Sigmoid colon (tissue), 7 donors: ENCODE results near the gene C14orf132. TPM values are rescaled to one million over a fixed set of nuclear protein-coding genes. Genes with fewer than 3 reads are reported as not detected.

Experiments
- DNase-seq: peaks from one replicate; pipeline ENCODE4 v3.0.0-alpha.2; 2019
- H3K27ac ChIP-seq, 4 donors: fragments of 200-600 bp; sonication (generic); one replicate each; pipeline ENCODE4 v1.5.1; 2016 to 2019; ENCODE audit warnings: mild to moderate bottlenecking in 1 of 4
- H3K27me3 ChIP-seq, 3 donors: fragments of 200-600 bp; sonication (generic); one replicate each; pipeline ENCODE4 v1.5.1; 2019; ENCODE audit warnings: mild to moderate bottlenecking in 1 of 3
- H3K36me3 ChIP-seq, 4 donors: fragments of 200-600 bp; sonication (generic); one replicate each; pipeline ENCODE4 v1.5.1; 2016 to 2019
- H3K4me1 ChIP-seq, 4 donors: fragments of 200-600 bp; sonication (generic); one replicate each; pipeline ENCODE4 v1.5.1; 2017 to 2019
- H3K4me3 ChIP-seq, 4 donors: fragments of 200-600 bp; sonication (generic); one replicate each; pipeline ENCODE4 v1.5.1; 2017 to 2019; ENCODE audit warnings: mild to moderate bottlenecking in 2 of 4, moderate library complexity in 1 of 4
- H3K9me3 ChIP-seq, 4 donors: fragments of 200-600 bp in 3 of 4; sonication (generic) in 3 of 4; one replicate each; pipeline versions ENCODE4 v1.5.1 to v1.6.1; 2013 to 2019
- EP300 ChIP-seq, 4 donors: sonication (generic); formaldehyde crosslinking; IDR thresholded peaks; one replicate each; pipeline ENCODE4 v1.6.1; 2017; ENCODE audit warnings: antibody characterized with exemption in 4 of 4
- POLR2A ChIP-seq, 2 donors: fragments of 450-650 bp; IDR thresholded peaks; one replicate each; pipeline ENCODE4 v1.6.1; 2016; ENCODE audit warnings: antibody characterized with exemption in 2 of 2, mild to moderate bottlenecking in 2 of 2, moderate library complexity in 2 of 2
- POLR2AphosphoS5 ChIP-seq, 4 donors: sonication (generic); formaldehyde crosslinking; IDR thresholded peaks; one replicate each; pipeline ENCODE4 v1.6.1; 2017; ENCODE audit warnings: antibody characterized with exemption in 4 of 4
- WGBS, 2 donors: extraction: QIAGEN DNeasy Blood & Tissue Kit; methylation state at CpG; one replicate each; pipeline ENCODE4 v1.1.7; 2013; 5-methylcytosine and 5-hydroxymethylcytosine counted together
- intact Hi-C: fragments of 100-400 bp; cut with DNase I; formaldehyde crosslinking; loops from one replicate; pipeline ENCODE4 v1.15.1; 2023
- polyA plus RNA-seq, 3 donors: library from polyadenylated mRNA; stranded (reverse); fragments of 200-250 nt; gene quantifications; one replicate each; pipeline ENCODE4 v1.2.3, GENCODE V29; 2013
- total RNA-seq, 4 donors: library from RNA; depleted of rRNA; stranded (reverse); fragments of >200 nt; gene quantifications; one replicate each; pipeline ENCODE4 v1.1.0, GENCODE V29; 2016
- TF ChIP-seq, protein P1 (sequence below), 4 experiments: fragments of 450-650 bp in 3 of 4; fragments of 200-600 bp in 1 of 4; IDR thresholded peaks; one replicate each; pipeline ENCODE4 v1.5.1; 2016 to 2019; ENCODE audit warnings: antibody characterized with exemption in 4 of 4, mild to moderate bottlenecking in 3 of 4, moderate library complexity in 2 of 4
- donor health status: healthy with polysubstance abuse.
- donor health status: Bipolar disorder and iron deficiency.
- donor health status: healthy.

C14orf132 gene
- total and polyA plus RNA-seq, 7 donors, result 2.4 to 30.4 (median 10.4) TPM

DNA sequence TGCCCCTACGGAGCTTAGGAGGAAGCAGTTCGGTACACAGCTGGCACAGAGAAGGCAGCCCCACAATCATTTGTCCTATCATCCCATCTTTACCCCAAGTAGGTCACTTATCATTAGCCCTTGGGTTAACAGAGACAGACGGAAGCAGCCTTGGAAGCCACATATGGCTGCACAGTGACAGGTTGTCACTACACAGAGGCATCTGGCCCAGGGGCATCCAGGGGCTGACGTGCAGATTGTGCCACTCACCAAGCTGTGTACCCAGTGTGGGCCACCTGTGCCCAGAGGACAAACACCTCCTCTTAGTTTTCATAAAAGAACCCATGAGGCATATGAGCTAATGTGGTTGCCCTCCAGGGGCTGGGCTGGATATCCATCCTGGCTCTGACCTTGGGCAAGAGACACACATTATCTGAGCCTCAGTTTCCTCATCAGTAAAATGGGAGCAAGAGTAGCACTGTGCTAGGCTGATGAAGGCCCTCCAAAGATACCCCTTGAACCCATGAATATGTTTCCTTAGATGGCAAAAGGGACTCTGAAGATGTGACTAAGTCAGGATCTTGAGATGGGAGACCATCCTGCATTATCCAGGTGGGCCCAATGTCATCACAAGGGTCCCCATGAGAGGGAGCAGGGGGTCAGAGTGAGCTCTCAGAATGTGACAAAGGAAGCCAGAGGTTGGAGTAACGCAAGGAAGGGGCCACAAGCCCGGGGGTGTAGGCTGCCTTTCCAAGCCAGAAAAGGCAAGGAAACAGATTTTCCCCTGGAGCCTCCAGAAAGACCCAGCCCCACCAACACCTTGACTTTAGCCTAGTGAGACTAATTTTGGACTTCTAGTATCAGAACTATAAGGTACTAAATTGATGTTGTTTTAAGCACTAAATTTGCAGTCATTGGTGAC is 64.6 kb downstream of the C14orf132 start:
- WGBS, 2 donors, result 91 to 92% methylated on average over 6 of the region's 6 CpGs
- no peak for DNase-seq
- H3K36me3 ChIP-seq, result no peaks in the 10 kb centered on the region
- H3K4me3 ChIP-seq, result no peak overlapping the region
- no peak for TF ChIP-seq EP300 (IDR thresholded peaks at IDR 0.05)
- TF ChIP-seq POLR2AphosphoS5 (IDR thresholded peaks at IDR 0.05), result no peak
- TF ChIP-seq POLR2A (IDR thresholded peaks at IDR 0.05), result no peak
- TF ChIP-seq, protein P1, sequence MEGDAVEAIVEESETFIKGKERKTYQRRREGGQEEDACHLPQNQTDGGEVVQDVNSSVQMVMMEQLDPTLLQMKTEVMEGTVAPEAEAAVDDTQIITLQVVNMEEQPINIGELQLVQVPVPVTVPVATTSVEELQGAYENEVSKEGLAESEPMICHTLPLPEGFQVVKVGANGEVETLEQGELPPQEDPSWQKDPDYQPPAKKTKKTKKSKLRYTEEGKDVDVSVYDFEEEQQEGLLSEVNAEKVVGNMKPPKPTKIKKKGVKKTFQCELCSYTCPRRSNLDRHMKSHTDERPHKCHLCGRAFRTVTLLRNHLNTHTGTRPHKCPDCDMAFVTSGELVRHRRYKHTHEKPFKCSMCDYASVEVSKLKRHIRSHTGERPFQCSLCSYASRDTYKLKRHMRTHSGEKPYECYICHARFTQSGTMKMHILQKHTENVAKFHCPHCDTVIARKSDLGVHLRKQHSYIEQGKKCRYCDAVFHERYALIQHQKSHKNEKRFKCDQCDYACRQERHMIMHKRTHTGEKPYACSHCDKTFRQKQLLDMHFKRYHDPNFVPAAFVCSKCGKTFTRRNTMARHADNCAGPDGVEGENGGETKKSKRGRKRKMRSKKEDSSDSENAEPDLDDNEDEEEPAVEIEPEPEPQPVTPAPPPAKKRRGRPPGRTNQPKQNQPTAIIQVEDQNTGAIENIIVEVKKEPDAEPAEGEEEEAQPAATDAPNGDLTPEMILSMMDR (IDR thresholded peaks at IDR 0.05), result no peak
- H3K9me3 ChIP-seq, result no peaks in the 10 kb centered on the region
- H3K27ac ChIP-seq, result peak overlapping the region; percentile 70 to 94 (median 88)
- intact Hi-C loops, result loop anchor here (1.0 kb wide), 1 partner anchor 165 kb away; no protein-coding TSS in a partner anchor
- no peaks in the 10 kb centered on the region for H3K27me3 ChIP-seq
- peaks cover 0 to 40% (median 32%) of the 10 kb centered on the region in 4 donors for H3K4me1 ChIP-seq

DNA sequence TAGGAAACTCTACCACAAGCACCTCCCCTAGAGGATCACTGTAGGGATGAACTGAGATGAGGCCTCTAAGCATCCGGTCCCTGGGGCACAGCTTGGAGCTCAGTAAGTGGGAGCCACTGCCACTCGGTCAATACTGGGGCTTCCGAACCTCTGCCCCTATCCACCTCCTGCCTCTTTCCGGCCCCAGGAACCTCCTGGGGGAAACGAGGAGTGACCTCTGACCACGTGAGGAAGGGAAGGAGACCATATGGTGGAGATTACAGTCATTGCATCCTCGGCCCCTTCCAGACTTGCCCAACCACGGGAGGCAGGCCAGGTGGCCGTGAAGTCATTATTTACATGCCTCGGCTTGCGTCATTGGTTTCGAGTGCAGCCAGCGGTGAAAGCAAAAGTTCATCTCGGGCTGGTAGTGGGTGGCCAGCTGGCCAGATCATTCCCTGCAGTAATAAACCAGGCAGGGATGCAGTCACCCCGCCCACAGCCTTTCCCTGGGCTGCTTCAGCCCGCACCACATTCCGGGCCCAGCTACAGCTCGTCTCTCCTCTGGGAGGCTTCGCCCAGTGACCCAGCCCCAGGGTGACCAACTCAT is 65.4 kb downstream of the C14orf132 start:
- no peaks in the 10 kb centered on the region for H3K36me3 ChIP-seq
- TF ChIP-seq, protein P1 (IDR thresholded peaks at IDR 0.05), result no peak
- TF ChIP-seq POLR2AphosphoS5 (IDR thresholded peaks at IDR 0.05) (peak; percentile 93 to 99 (median 96)), EP300 (IDR thresholded peaks at IDR 0.05) (peak; percentile 90 to 99 (median 99))
- H3K27ac ChIP-seq, result peak overlapping the region; percentile 70 to 94 (median 88)
- intact Hi-C loops, result loop anchor here (1.0 to 5.0 kb wide), 5 partner anchors 100 to 642 kb away; partner anchors contain the start of genes BDKRB2 and PAPOLA
- H3K4me3 ChIP-seq, result no peak overlapping the region
- H3K27me3 ChIP-seq, result no peaks in the 10 kb centered on the region
- DNase-seq, result peak; percentile 98
- H3K9me3 ChIP-seq, result no peaks in the 10 kb centered on the region
- peaks cover 0 to 40% (median 32%) of the 10 kb centered on the region in 4 donors for H3K4me1 ChIP-seq
- 28 to 52% methylated on average over 19 of the region's 19 CpGs for WGBS, 2 donors

- Histone ChIP-seq H3K4me1 (peaks cover 0 to 40% (median 32%) of the 10 kb centered on the region in 4 donors), H3K9me3 (no peaks in the 10 kb centered on the region), H3K36me3 (no peaks in the 10 kb centered on the region), H3K27ac (peak overlapping the region; percentile 70 to 94 (median 88)), H3K4me3 (no peak overlapping the region), H3K27me3 (no peaks in the 10 kb centered on the region)
- TF ChIP-seq POLR2A (IDR thresholded peaks at IDR 0.05) (no peak), EP300 (IDR thresholded peaks at IDR 0.05) (peak in 2 of 4 donors; percentile 81 to 86), POLR2AphosphoS5 (IDR thresholded peaks at IDR 0.05) (peak; percentile 64 to 92 (median 80))
- TF ChIP-seq, protein P1 (IDR thresholded peaks at IDR 0.05), result no peak
- DNase-seq, result peak; percentile 83
- WGBS, 2 donors, result 83 to 84% methylated on average over 16 of the region's 16 CpGs
- intact Hi-C loops, result loop anchor here (1.0 to 5.0 kb wide), 4 partner anchors 99 to 643 kb away; partner anchors contain the start of genes BDKRB2 and PAPOLA
Observed at GRCh38 chr14:96105089-96105925, 66.1 kb downstream of the C14orf132 start.

- TF ChIP-seq, protein P1 (IDR thresholded peaks at IDR 0.05), result no peak
- TF ChIP-seq EP300 (IDR thresholded peaks at IDR 0.05) (peak in 3 of 4 donors; percentile 37 to 70 (median 69)), POLR2A (IDR thresholded peaks at IDR 0.05) (no peak), POLR2AphosphoS5 (IDR thresholded peaks at IDR 0.05) (peak in 3 of 4 donors; percentile 3 to 75 (median 52))
- intact Hi-C loops, result loop anchor here (1.0 to 5.0 kb wide), 4 partner anchors 98 to 644 kb away; partner anchors contain the start of genes BDKRB2 and PAPOLA
- Histone ChIP-seq H3K4me3 (no peak overlapping the region), H3K27me3 (no peaks in the 10 kb centered on the region), H3K27ac (peak overlapping the region; percentile 70 to 94 (median 88)), H3K9me3 (no peaks in the 10 kb centered on the region), H3K4me1 (peaks cover 0 to 40% (median 30%) of the 10 kb centered on the region in 4 donors), H3K36me3 (no peaks in the 10 kb centered on the region)
- DNase-seq, result peak; percentile 91
- WGBS, 2 donors, result 44 to 78% methylated on average over 15 of the region's 15 CpGs
Observed at GRCh38 chr14:96105926-96106441, 66.8 kb downstream of the C14orf132 start.
